H9 (cell line): Measurements from ENCODE around the gene ELOVL6. TPM values are rescaled to one million over a fixed set of nuclear protein-coding genes. Genes with fewer than 3 reads are reported as not detected.

Experiments used
- DNase-seq: peaks from one replicate; pipeline ENCODE4 v3.0.0-alpha.2; 2017
- H2AFZ ChIP-seq: one replicate; pipeline ENCODE4 v1.6.1; 2013; ENCODE audit warnings: mild to moderate bottlenecking, low read length, control low read depth, moderate library complexity
- H2AK5ac ChIP-seq: 2 replicates; pipeline ENCODE4 v1.6.1; 2013; ENCODE audit warnings: low read length, control low read depth, mixed read lengths; ENCODE audit not compliant: insufficient read length
- H2BK120ac ChIP-seq: one replicate; pipeline ENCODE4 v1.6.1; 2013; ENCODE audit warnings: low read depth, mild to moderate bottlenecking, low read length, control low read depth, inconsistent platforms; ENCODE audit not compliant: poor library complexity, severe bottlenecking
- H2BK12ac ChIP-seq: 2 replicates; pipeline ENCODE4 v1.6.1; 2013; ENCODE audit warnings: low read length, control low read depth, mixed read lengths, low read depth; ENCODE audit not compliant: insufficient read length
- H2BK15ac ChIP-seq: 2 replicates; pipeline ENCODE4 v1.6.1; 2013; ENCODE audit warnings: low read depth, low read length, control low read depth
- H2BK20ac ChIP-seq: one replicate; pipeline ENCODE4 v1.6.1; 2013; ENCODE audit warnings: low read depth, mild to moderate bottlenecking, low read length, control low read depth, inconsistent platforms; ENCODE audit not compliant: poor library complexity, severe bottlenecking
- H2BK5ac ChIP-seq: 2 replicates; pipeline ENCODE4 v1.6.1; 2013; ENCODE audit warnings: low read length, control low read depth, mixed read lengths; ENCODE audit not compliant: insufficient read length
- H3K14ac ChIP-seq: 2 replicates; pipeline ENCODE4 v1.6.1; 2013; ENCODE audit warnings: low read length, control low read depth; ENCODE audit not compliant: insufficient read depth
- H3K18ac ChIP-seq: 2 replicates; pipeline ENCODE4 v1.6.1; 2013; ENCODE audit warnings: low read depth, mild to moderate bottlenecking, mixed read lengths, low read length, control low read depth; ENCODE audit not compliant: insufficient read length
- H3K23ac ChIP-seq: 2 replicates; pipeline ENCODE4 v1.6.1; 2013; ENCODE audit warnings: low read length, control low read depth, mixed read lengths, low read depth; ENCODE audit not compliant: insufficient read length
- H3K23me2 ChIP-seq: 2 replicates; pipeline ENCODE4 v1.6.1; 2013; ENCODE audit warnings: low read depth, mild to moderate bottlenecking, mixed read lengths, low read length, control low read depth; ENCODE audit not compliant: insufficient read length, poor library complexity, severe bottlenecking
- H3K27ac ChIP-seq: 2 replicates; pipeline ENCODE4 v1.5.1; 2013; ENCODE audit warnings: low read length, control low read depth, mixed read lengths, low read depth; ENCODE audit not compliant: insufficient read length
- H3K27me3 ChIP-seq: 2 replicates; pipeline ENCODE4 v1.6.1; 2013; ENCODE audit warnings: low read length, control low read depth, inconsistent platforms; ENCODE audit not compliant: insufficient read depth
- H3K4ac ChIP-seq: 2 replicates; pipeline ENCODE4 v1.6.1; 2013; ENCODE audit warnings: low read depth, mild to moderate bottlenecking, control low read depth, inconsistent platforms, low read length, moderate library complexity
- H3K4me1 ChIP-seq: 2 replicates; pipeline ENCODE4 v1.6.1; 2013; ENCODE audit warnings: low read length, control low read depth, inconsistent platforms; ENCODE audit not compliant: insufficient read depth
- H3K4me2 ChIP-seq: 2 replicates; pipeline ENCODE4 v1.6.1; 2013; ENCODE audit warnings: low read length, control low read depth, mixed read lengths; ENCODE audit not compliant: insufficient read length, insufficient read depth
- H3K56ac ChIP-seq: 2 replicates; pipeline ENCODE4 v1.6.1; 2013; ENCODE audit warnings: low read depth, mild to moderate bottlenecking, mixed read lengths, low read length, control low read depth; ENCODE audit not compliant: insufficient read length
- H3K79me1 ChIP-seq: 2 replicates; pipeline ENCODE4 v1.6.1; 2013; ENCODE audit warnings: low read depth, mild to moderate bottlenecking, moderate library complexity, low read length, control low read depth, inconsistent platforms; ENCODE audit not compliant: insufficient read depth, poor library complexity, severe bottlenecking
- H3K79me2 ChIP-seq: 2 replicates; pipeline ENCODE4 v1.6.1; 2013; ENCODE audit warnings: low read length, control low read depth, inconsistent platforms; ENCODE audit not compliant: insufficient read depth
- H3K9ac ChIP-seq: 2 replicates; pipeline ENCODE4 v1.6.1; 2013; ENCODE audit warnings: low read length, control low read depth, mixed read lengths; ENCODE audit not compliant: insufficient read length; ENCODE audit errors: extremely low read depth
- H3K9me3 ChIP-seq: one replicate; pipeline ENCODE4 v1.6.1; 2013; ENCODE audit warnings: low read depth, low read length, inconsistent platforms; ENCODE audit not compliant: control insufficient read depth
- H3T11ph ChIP-seq: one replicate; pipeline ENCODE4 v1.6.1; 2013; ENCODE audit warnings: mild to moderate bottlenecking, low read length, control low read depth, inconsistent platforms
- H4K20me1 ChIP-seq: one replicate; pipeline ENCODE4 v1.6.1; 2013; ENCODE audit not compliant: control insufficient read depth, insufficient read length, insufficient read depth
- H4K5ac ChIP-seq: 2 replicates; pipeline ENCODE4 v1.6.1; 2013; ENCODE audit warnings: low read depth, mild to moderate bottlenecking, mixed read lengths, low read length, control low read depth; ENCODE audit not compliant: insufficient read length
- H4K8ac ChIP-seq: replicated peaks from 2 replicates; pipeline ENCODE4 v1.6.1; 2013; ENCODE audit warnings: low read length, control low read depth, mixed read lengths, low read depth; ENCODE audit not compliant: insufficient read length
- H4K91ac ChIP-seq: 2 replicates; pipeline ENCODE4 v1.6.1; 2013; ENCODE audit warnings: low read depth, mild to moderate bottlenecking, moderate library complexity, mixed read lengths, low read length, control low read depth; ENCODE audit not compliant: insufficient read length
- H3K27ac Mint-ChIP-seq, 3 experiments: 2 replicates in 2 of 3; 3 replicates in 1 of 3; pipeline ENCODE4 v1.8.0; 2020 to 2021; ENCODE audit warnings: mixed read lengths in 3 of 3, mild to moderate bottlenecking in 1 of 3, moderate library complexity in 1 of 3
- H3K27me3 Mint-ChIP-seq: 2 replicates; pipeline ENCODE4 v1.8.0; 2021; ENCODE audit warnings: low read depth, mild to moderate bottlenecking, moderate library complexity, mixed read lengths
- H3K36me3 Mint-ChIP-seq, 3 experiments: 2 replicates in 2 of 3; 3 replicates in 1 of 3; pipeline ENCODE4 v1.8.0; 2020 to 2021; ENCODE audit warnings: low read depth in 3 of 3, mixed read lengths in 3 of 3; ENCODE audit not compliant: insufficient read depth in 1 of 3
- H3K4me1 Mint-ChIP-seq, 2 experiments: 2 replicates each; pipeline ENCODE4 v1.8.0; 2020; ENCODE audit warnings: mixed read lengths in 2 of 2
- H3K4me3 Mint-ChIP-seq, 2 experiments: 2 replicates in 1 of 2; 3 replicates in 1 of 2; pipeline ENCODE4 v1.8.0; 2020 to 2021; ENCODE audit warnings: mild to moderate bottlenecking in 2 of 2, mixed read lengths in 2 of 2, moderate library complexity in 1 of 2
- H3K9me3 Mint-ChIP-seq, 2 experiments: 2 replicates in 1 of 2; 3 replicates in 1 of 2; pipeline ENCODE4 v1.8.0; 2020; ENCODE audit warnings: mild to moderate bottlenecking in 2 of 2, mixed read lengths in 2 of 2, moderate library complexity in 1 of 2
- total RNA-seq: library from RNA; stranded (reverse); gene quantifications from 2 replicates; pipeline ENCODE4 v1.2.1, GENCODE V29; 2021
- TF ChIP-seq, protein P1 (sequence below): fragments of 200-600 bp; sonication (generic); conservative IDR thresholded peaks from 3 replicates; pipeline ENCODE4 v1.8.0; 2021; ENCODE audit warnings: antibody characterized with exemption, mild to moderate bottlenecking

Gene ELOVL6
- total RNA-seq, 1 experiment from 2014 or later = 64.6 TPM

- Histone ChIP-seq H3K9me3 (no peaks in the 10 kb centered on the region), H3K4me2 (no peak overlapping the region)
Measured at GRCh38 chr4:110142461-110142860, 56.0 kb downstream of the ELOVL6 start.

More at GRCh38 chr4:110142461-110142860, 56.0 kb downstream of the ELOVL6 start:
- Histone ChIP-seq H2BK20ac (no peak overlapping the region), H4K8ac (no peak overlapping the region), H3K27ac (no peak overlapping the region), H3K23me2 (no peaks in the 10 kb centered on the region), H4K91ac (no peak overlapping the region), H3K4me1 (no peaks in the 10 kb centered on the region), H3K9ac (no peak overlapping the region), H3K18ac (no peak overlapping the region), H2BK5ac (no peak overlapping the region), H3T11ph (no peak overlapping the region), H2AFZ (no peak overlapping the region), H3K79me2 (peaks cover 2% of the 10 kb centered on the region; the same call in 1 of the 2 replicates), H3K23ac (no peak overlapping the region), H2BK15ac (no peak overlapping the region), H2BK12ac (no peak overlapping the region), H2AK5ac (no peak overlapping the region), H3K4ac (no peak overlapping the region), H3K56ac (no peak overlapping the region), H3K14ac (no peak overlapping the region), H4K5ac (no peak overlapping the region), H2BK120ac (no peak overlapping the region), H3K79me1 (peaks cover 8% of the 10 kb centered on the region), H3K27me3 (no peaks in the 10 kb centered on the region), H4K20me1 (no peaks in the 10 kb centered on the region)
- Mint-ChIP-seq H3K9me3 (no peaks in the 10 kb centered on the region), H3K4me1 (peaks cover 7 to 14% of the 10 kb centered on the region in 2 experiments; a peak in 2 of 4 replicates), H3K36me3 (peaks cover 14 to 26% (median 20%) of the 10 kb centered on the region in 3 experiments), H3K27me3 (no peaks in the 10 kb centered on the region), H3K27ac (no peak overlapping the region), H3K4me3 (no peak overlapping the region)
- TF ChIP-seq, protein P1, sequence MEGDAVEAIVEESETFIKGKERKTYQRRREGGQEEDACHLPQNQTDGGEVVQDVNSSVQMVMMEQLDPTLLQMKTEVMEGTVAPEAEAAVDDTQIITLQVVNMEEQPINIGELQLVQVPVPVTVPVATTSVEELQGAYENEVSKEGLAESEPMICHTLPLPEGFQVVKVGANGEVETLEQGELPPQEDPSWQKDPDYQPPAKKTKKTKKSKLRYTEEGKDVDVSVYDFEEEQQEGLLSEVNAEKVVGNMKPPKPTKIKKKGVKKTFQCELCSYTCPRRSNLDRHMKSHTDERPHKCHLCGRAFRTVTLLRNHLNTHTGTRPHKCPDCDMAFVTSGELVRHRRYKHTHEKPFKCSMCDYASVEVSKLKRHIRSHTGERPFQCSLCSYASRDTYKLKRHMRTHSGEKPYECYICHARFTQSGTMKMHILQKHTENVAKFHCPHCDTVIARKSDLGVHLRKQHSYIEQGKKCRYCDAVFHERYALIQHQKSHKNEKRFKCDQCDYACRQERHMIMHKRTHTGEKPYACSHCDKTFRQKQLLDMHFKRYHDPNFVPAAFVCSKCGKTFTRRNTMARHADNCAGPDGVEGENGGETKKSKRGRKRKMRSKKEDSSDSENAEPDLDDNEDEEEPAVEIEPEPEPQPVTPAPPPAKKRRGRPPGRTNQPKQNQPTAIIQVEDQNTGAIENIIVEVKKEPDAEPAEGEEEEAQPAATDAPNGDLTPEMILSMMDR = no peak
- no peak for DNase-seq
